Fibroblast of skin of right quadriceps (primary cell): ENCODE data around the gene TXNDC2.
A peak's percentile ranks its signal among the peaks of the same experiment; 100 is the strongest.
"Not testable (repeated sequence)": the region's sequence is repeated elsewhere in the genome, so short reads cannot be mapped to it uniquely, and the experiment has no call there.

Experiments used
- DNase-seq: peaks from one replicate; pipeline ENCODE4 v3.0.0-alpha.2; 2013

Gene TXNDC2

DNA sequence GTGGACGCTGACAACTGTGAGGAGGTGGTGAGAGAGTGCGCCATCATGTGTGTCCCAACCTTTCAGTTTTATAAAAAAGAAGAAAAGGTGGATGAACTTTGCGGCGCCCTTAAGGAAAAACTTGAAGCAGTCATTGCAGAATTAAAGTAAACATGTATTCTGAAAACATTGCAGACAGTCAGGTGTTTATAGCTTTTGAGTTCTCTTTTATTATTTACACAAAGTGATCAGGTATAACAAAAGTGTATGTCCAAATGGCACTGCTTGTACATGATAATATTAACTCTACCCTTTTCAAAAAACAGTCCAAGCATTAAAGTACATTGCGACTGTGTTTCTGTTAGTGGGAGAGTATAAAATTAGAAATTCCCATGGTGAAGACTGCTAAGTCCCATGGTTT, 2.2 kb downstream of the TXNDC2 start:
- DNase-seq, result no peak

DNA sequence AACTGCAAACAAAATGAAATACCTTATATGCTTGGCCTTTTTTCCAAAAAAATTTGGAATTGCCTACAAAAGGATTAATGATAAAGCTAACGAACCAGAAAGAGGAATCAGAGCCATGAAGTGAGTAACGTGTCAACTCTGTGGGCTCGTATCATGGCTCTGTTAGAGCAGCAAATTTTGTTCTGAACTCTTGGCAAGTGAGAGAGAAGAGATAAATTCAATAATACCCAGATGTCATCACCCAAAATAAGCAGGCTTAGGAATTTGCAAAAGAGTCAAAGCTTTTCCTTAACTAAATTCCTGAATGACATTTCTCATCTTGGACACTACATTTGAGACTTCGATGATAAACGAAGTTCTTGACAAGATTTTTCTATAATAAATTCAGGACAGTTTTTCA, 4.4 kb downstream of the TXNDC2 start:
- DNase-seq, result peak; percentile 60

DNA sequence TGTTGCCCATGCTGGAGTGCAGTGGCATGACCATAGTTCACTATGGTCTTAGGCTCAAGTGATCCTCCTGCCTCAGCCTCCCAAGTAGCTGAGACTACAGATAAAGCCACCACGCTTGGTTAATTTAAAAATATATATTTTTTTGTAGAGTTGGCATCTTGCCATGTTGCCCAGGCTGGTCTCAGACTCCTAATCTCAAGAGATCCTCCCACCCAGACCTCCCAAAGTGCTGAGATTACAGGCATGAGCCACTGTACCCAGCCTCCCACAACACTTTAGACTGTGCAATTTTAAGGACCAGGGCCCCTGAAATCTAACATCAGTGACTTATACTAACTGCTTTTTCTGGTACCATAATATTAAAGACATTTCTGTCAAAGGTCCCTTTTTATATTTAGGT, 5.2 kb downstream of the TXNDC2 start:
- no peak for DNase-seq

DNA sequence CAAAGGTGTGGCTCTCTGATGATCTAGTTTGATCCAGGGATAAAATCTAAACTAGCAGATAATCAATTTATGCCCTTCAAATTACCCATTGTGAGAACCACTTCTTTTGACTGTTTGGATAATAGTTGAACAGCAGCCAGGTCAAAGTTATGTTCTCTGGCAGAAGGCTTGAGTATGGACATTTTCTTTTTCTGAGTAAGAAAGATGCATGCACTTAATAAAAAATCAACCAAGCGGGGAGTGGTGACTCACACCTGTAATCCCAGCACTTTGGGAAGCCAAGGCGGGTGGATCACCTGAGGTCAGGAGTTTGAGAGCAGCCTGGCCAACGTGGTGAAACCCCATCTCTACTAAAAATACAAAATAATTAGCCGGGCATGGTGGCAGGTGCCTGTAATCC, 5.7 kb downstream of the TXNDC2 start:
- DNase-seq, result peak; percentile 38

DNA sequence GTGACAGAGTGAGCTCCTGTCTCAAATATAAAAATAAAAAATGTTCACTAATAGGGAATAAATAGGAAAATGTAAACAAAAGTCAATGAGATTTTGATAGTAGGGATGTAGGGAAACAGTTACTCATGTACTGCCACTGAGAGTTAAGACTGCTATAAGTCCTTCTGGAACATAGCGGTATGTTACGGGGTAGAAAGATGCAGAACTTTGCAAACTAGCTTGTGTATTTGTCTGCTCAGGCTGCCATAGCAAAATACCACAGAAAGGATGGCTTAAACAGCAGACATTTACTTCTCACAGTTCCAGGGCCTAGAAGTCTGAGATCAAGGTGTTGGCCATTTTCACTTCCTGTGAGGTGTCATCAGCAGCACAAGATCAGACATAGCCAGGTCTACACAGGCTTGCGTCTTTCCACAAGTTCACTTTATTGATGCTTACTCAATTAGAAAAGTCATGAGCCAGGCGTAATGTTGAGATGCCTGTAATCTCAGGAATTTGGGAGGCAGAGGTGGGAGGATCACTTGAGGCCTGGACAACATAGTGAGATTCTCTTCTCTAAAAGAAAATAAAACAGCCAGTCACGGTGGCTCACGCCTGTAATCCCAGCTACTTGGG, 8.8 kb downstream of the TXNDC2 start:
- no peak for DNase-seq

DNA sequence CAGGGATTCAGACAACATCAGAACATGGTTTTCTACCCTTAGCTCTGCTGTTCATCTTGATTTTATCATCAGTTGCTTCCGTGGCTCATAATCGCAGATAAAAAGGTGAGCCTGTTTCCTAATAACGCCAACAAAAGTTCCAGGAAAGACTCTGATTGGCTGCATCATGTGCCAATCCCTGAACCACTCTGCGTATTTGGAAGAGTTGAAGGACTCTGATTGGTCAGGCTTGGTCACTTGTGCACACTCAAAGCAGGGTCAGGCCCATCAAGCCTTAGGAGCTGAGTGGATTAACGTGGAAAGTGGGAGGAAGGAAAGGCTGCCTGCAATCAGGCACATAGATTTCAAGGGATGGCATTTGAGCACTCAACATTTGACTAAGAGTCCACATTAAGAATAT, 11.4 kb downstream of the TXNDC2 start:
- DNase-seq, result no peak

DNA sequence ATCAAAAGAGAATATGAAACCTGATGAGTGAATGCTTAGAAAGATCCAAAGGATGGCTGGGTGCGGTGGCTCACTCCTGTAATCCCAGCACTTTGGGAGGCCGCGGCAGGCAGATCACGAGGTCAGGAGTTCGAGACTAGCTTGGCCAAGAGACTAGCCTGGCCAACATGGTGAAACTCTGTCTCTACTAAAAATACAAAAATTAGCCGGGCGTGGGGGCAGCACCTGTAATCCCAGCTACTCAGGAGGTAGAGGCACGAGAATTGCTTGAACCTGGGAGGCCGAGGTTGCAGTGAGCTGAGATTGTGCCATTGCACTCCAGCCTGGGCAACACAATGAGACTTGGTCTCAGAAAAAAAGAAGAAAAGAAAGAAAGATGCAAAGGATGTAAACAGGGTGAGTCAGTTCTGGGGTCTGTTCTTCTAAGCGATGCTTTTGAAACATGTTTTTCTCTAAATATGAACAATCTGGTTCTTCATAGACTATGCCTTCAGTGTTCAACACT, 12.1 kb downstream of the TXNDC2 start:
- not testable (repeated sequence) for DNase-seq

DNA sequence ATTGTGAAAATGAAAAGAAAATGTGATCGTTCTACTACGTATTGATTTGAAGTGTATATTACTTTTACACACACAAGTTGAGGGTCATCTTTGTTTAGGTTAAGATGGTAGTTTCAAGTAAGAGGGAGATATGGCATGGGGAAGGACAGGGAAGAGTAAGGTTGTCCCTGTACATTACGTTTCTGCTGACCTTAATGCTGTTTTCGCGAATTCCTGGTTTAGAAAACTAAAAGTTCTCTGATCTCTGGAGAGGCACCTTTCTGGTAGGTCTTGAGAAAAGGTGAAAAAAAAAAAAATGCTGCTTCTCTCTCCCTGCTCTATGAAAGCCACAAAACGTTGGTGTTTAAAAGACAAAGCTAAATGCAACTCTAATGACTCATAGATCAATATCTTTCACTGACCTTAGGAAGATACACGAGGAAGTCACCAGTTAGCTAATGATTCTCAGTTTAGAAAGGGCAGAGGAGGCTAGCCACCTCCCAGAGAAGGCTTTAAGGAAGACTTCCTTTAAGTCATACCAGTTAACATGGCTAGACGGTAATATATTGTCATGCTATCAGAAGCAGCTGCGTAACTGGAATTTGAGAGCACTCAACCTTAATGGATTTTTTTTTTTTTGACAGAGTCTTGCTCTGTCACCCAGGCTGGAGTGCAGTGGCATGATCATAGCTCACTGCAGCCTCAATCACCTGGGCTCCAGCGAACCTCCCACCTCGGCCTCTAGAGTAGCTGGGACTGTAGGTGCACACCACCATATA, 13.2 kb downstream of the TXNDC2 start:
- DNase-seq, result peak; percentile 60

DNA sequence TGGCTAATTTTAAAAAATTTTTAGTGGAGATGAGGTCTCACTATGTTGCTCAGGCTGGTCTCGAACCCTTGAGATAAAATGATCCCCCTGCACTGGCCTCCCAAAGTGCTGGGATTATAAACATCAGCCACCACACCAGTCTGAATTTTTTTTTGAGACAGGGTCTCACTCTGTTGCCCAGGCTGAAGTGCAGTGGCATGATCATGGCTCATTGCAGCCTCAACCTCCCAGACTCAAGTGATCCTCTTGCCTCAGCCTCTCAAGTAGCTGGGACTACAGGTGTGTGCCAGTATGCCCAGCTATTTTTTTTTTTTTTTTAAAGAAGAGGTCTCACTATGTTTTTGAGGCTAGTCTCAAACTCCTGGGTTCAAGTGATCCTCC, 13.8 kb downstream of the TXNDC2 start:
- not testable (repeated sequence) for DNase-seq

DNA sequence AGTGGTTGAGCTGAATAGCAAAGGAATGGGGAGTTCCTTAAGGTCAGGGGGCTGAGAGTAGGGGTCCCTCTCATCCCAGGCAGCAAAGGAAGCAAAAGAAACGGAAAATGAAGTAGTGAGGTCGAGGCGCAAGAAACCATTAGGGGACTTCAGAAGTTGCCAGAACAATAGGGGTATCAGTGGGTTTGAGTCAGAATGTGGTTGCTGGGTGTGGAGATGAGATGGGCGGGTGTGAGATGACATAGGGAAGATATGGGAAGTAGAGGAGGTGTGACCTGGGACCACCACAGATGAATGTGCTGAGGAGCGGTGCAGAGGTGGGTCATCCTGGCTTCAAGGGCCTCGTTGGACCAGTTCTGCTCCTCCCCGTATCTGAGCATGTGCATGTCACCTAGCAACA, 14.9 kb downstream of the TXNDC2 start:
- DNase-seq, result no peak

DNA sequence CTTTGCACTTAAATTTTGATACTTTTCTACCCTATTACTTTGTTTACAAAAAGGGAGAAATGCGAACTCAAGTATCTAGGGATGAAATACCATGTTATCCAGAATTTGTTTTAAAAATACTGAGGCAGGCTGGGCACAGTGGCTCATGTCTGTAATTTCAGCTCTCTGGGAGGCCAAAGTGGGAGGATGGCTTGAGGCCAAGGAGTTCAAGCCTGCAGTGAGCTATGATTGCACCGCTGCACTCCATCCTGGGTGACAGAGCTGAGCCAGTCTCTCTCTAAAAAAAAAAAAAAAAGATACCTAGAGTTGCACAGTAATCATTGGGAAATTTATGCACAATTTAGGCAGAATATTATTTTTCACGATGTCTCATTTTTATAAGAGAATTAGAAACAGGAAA, 15.6 kb downstream of the TXNDC2 start:
- no peak for DNase-seq

DNA sequence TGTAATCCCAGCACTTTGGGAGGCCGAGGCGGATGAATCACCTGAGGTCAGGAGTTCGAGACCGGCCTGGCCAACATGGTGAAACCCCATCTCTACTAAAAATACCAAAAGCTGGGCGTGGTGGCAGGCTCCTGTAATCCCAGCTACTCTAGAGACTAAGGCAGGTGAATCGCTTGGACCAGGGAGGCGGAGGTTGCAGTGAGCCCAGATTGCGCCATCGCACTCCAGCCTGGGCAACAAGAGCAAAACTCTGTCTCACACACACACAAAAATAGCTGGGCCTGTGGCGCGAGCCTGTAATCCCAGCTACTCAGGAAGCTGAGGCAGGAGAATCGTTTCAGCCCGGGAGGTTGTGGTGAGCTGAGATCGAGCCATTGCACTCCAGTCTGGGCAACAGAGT, 16.5 kb downstream of the TXNDC2 start:
- not testable (repeated sequence) for DNase-seq

DNA sequence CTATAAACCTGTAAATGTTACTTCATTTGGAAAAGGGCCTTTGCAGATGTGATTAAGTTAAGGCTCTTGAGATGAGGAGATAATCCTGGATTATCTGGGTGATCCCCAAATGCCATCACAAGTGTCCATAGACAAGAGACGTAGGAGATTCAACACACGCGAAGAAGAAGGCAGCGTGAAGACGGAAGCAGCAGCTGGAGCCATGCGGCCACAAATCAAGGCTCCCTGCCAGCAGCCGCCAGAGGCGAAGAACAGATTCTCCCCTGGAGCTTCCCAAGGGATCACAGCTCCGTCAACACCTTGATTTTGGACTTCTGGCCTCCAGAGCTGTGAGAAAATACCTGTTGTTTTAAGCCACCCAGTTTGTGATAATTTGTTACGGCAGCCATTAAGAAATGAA, 17.1 kb downstream of the TXNDC2 start:
- no peak for DNase-seq

DNA sequence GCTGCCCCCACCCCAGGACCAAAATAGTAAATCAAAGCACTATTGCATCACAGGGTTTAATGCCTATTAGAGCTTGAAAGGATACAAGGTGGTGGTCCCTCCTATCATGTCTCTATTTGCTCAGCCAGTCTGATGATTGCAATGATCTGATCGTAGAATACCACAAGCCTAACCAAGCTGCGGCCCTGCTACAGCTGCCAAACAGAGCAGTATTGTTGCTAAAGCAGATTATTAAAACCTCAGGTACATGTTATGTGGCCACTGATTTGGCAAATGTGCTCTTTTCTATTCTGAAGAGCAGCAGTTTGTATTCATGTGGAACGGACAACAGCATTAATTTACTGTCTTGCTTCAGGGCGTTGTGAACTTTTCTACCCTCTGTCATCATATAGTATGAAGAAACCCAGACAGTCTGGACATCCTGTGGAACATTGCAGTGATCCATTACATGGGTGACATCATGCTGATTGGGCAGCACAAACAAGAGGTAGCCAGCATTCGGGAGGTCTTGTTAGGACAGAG, 19.7 kb downstream of the TXNDC2 start:
- DNase-seq, result no peak

DNA sequence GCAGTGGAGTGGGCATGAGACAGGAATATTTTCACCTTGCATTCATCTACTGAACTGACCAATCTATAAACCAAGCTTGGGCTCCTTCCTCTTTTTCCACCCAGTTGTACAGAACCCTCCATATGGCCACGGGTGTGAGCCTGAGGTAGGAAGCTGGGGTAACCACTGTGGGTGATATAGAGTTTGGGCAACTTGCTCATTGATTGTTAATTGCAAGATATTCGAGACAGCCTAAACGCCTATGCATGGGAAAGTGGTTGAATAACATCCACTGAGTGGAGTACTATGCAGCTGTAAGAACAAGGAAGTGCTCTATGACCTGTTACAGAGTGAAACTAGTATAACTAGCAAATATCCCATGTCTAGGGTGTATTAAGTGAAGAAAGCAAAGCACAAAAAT, 20.7 kb downstream of the TXNDC2 start:
- no peak for DNase-seq

DNA sequence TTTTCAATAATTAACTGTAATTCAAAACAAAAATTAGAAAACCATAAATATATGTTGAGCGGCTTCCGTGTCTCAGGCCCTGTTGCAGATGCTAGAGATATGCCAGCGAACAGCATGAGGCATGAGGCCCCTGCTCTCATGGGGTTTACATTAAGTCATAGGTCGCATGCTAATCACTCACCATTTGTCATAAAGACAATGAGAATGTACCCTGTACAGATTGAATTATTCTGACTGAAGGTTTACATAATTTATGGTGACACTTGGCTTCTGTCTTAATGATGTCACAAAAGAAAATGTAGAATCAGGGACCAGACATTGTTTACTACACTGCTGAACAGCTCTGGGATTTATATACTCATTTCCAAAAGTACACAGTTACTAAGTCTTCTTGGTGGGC, 22.1 kb downstream of the TXNDC2 start:
- DNase-seq, result no peak

DNA sequence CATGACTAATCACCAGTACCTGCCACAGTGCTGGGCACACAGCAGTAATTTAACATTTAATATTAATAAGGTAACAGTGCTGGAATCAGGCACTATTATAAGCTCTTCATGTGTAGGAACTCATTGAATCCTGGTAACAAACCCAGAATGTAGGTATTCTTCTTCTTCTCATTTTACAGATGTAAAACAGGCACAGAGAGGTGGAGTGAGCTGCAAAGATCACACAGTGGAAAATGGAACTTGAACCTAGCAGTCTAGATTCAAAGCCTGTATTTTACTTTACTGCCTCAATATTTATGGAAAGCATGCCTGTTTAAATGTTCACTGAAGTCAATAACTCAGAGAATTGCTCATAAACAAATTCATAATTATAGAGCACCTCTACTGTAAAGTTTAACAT, 24.3 kb downstream of the TXNDC2 start:
- no peak for DNase-seq

DNA sequence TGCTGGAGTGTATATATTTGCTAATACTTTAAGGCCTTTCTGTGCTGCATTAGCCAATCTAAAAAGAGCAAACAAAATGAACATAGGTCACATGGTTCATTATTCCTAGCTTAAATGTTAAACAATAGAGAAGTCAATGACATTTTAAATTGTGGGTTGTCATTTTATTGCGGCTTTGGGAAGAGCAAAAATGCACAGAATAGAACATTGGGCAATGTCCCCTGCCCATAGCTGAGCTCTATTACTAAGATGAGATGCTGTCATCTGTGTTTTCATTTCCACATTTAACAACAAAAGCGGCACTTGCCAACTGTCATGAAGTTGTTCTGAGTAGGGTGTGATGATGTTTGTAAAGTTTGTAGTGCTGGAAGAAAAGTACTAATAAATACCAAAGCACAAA, 24.9 kb downstream of the TXNDC2 start:
- DNase-seq, result no peak

DNA sequence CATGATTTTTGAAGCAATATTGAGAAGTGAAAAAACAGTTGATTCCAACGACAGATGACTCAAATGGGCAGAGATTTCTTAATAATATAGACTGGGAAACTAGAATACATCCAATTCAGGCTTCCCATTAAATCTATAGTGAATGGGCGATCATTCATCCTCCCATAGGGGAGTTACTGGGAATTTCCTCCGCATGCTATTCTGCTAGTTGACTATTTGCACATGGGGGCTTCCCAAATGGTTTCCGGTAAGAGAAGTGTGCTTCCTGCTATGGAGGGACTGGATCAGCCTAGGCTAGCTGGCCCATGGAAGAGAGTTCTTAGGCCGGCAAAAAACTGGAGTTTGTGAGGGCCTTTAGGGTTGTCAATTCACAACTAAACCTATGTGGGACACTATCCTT, 25.5 kb downstream of the TXNDC2 start:
- no peak for DNase-seq

DNA sequence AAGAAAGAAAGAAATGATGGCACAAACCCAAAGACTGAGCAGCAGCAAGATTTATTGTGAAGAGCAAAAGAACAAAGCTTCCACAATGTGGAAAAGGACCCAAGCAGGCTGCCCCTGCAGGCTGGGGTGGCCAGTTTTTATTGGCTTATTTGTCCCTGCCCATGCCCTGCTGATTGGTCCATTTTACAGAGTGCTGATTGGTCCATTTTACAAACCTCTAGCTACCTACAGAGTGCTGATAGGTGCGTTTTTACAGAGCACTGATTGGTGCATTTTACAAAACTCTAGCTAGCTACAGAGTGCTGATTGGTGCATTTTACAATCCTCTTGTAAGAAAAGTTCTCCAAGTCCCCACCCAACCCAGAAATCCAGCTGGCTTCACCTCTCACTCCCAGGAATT, 26.5 kb downstream of the TXNDC2 start:
- not testable (repeated sequence) for DNase-seq

DNA sequence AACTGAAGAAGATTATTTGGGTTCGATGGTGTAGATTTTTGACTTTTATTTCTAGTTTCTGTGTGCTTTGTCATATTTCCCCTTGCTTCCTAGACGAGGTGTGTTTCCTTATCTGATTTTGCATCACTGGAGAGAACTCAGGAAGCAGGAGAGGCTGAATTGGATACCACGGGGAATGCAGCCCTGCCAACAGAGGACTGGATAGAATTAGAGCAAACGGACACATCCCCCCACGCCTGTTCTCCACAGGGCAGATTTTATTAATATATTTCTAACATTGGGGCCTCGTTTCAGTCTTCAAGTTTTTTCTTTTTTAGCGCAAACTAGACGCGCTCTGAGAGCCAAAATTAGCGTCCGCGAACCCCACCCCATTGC, 27.4 kb downstream of the TXNDC2 start:
- no peak for DNase-seq

DNA sequence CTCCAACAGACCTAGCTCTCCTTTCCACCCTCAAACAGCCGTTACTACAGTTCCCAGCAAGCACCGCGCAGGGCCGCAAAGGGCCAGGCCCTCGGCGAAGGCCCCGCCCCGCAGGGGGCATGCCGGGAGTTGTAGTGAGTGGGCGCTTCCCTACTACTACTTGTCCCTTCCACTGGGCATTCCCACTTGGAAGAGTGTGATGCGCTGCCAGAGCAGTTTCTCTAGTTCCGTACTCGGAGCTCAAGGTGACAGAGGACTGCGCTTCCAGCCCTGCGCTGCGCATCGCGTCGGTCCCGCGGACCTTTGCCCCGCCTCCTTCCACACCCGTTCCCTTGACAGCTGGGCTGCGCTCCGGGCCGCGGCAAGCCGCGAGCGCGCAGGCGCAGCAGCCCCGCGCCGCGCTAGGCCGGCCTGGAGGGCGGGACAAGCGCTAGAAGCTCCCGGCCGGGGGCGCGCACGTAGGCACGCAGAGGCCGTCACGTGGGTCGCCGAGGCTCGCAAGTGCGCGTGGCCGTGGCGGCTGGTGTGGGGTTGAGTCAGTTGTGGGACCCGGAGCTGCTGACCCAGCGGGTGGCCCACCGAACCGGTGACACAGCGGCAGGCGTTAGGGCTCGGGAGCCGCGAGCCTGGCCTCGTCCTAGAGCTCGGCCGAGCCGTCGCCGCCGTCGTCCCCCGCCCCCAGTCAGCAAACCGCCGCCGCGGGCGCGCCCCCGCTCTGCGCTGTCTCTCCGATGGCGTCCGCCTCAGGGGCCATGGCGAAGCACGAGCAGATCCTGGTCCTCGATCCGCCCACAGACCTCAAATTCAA, 28.0 kb downstream of the TXNDC2 start, which contains the start of gene VAPA:
VAPA (plus strand) TSS at position 491 of the 808 bp plus-strand sequence; CDS start at position 732, 241 bp downstream.
- DNase-seq, result peak; percentile 96

DNA sequence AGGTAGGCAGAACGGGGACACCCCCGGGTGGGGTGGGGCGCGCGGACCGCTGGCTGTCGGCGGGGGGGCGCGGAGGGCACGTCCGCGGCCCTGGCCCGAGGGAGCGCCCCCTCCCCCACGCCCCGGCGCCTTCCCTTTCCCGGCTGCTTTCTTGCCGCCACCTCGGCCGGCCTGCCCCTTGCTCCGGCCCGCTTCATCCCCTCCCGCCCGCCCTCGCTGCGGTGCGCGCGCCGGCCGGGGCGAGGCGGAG, 28.5 kb downstream of the TXNDC2 start:
- DNase-seq, result peak; percentile 26
